GM06990 (cell line): Measurements from ENCODE around the gene DRD4.

Experiments used
- DNase-seq: peaks from one replicate; pipeline ENCODE4 v3.0.0-alpha.2; 2011; ENCODE audit not compliant: insufficient read length; ENCODE audit errors: extremely low read depth
- H3K27me3 ChIP-seq: replicated peaks from 2 replicates; pipeline ENCODE4 v1.6.0; 2011; ENCODE audit warnings: low read length; ENCODE audit not compliant: control insufficient read depth, insufficient read depth
- H3K36me3 ChIP-seq: 2 replicates; pipeline ENCODE4 v1.5.1; 2011; ENCODE audit warnings: low read length; ENCODE audit not compliant: control insufficient read depth, insufficient read depth
- H3K4me3 ChIP-seq: replicated peaks from 2 replicates; pipeline ENCODE4 v1.5.1; 2011; ENCODE audit warnings: low read depth, mild to moderate bottlenecking, control low read depth, low read length
- TF ChIP-seq, protein P1 (sequence below): IDR thresholded peaks from 2 replicates; pipeline ENCODE4 v1.5.1; 2011; ENCODE audit warnings: low read length, control low read depth, mild to moderate bottlenecking, inconsistent platforms; ENCODE audit not compliant: insufficient read depth, poor library complexity, severe bottlenecking

DRD4 gene

GRCh38 chr11:614623-615503, 22.2 kb upstream of the DRD4 start:
- H3K36me3 ChIP-seq = peaks cover 37% of the 10 kb centered on the region
- peak; percentile 57 for DNase-seq
- no peaks in the 10 kb centered on the region for H3K27me3 ChIP-seq
- TF ChIP-seq, protein P1, sequence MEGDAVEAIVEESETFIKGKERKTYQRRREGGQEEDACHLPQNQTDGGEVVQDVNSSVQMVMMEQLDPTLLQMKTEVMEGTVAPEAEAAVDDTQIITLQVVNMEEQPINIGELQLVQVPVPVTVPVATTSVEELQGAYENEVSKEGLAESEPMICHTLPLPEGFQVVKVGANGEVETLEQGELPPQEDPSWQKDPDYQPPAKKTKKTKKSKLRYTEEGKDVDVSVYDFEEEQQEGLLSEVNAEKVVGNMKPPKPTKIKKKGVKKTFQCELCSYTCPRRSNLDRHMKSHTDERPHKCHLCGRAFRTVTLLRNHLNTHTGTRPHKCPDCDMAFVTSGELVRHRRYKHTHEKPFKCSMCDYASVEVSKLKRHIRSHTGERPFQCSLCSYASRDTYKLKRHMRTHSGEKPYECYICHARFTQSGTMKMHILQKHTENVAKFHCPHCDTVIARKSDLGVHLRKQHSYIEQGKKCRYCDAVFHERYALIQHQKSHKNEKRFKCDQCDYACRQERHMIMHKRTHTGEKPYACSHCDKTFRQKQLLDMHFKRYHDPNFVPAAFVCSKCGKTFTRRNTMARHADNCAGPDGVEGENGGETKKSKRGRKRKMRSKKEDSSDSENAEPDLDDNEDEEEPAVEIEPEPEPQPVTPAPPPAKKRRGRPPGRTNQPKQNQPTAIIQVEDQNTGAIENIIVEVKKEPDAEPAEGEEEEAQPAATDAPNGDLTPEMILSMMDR = no peak
- peak overlapping the region; percentile 100 for H3K4me3 ChIP-seq

DNA sequence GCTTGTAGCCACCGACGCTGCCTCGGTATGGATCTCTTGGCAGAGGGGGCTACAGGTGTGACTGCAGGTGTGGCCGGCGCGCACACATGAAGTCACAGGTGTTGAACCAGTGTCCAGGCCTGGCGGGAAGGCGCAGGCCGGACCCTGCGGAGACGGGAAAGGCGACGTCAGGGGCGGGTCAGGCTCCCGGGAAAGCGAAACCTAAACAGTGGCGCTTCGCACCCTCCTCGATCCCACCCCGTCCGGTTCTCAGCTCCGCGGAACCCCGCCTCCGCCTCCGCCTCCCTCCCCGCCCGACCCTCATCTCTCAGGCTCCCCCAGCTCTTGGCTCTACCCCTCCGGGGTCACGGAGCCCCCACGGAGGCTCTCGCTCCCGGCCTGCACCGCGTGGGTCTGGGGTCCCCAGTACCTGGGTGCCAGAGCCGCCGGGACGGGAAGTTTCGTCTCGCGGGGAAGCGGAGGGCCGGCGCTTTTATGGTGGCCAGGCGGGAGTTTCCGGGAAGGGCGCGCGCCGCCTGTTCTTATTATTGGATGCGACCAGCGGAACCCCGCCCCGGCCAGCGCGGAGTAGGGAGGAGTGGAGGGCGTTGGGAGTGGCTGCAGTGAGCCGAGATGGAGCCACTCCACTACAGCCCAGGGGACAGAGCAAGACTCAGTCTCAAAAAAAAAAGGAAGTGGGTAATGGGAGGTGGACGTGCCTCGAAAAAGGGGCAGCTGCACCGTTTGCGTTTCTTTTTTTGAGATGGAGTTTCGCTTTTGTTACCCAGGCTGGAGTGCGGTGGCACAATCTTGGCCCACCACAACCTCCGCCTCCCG, 21.4 kb upstream of the DRD4 start, which contains the start of gene IRF7:
TSS of gene IRF7 (minus strand) at position 447 of the 816 bp plus-strand sequence. CDS start 586 bp downstream, outside the sequence.
- Histone ChIP-seq H3K4me3 (peak within 1 kb of the TSS; percentile 100), H3K27me3 (no peaks in the 10 kb centered on the region), H3K36me3 (peaks cover 31% of the 10 kb centered on the region)
- TF ChIP-seq, protein P1 = no peak
- peak; percentile 97 for DNase-seq

- TF ChIP-seq, protein P1 = no peak
- Histone ChIP-seq H3K27me3 (no peaks in the 10 kb centered on the region), H3K36me3 (peaks cover 25% of the 10 kb centered on the region), H3K4me3 (peak overlapping the region; percentile 100)
- DNase-seq = no peak
Measured at GRCh38 chr11:616320-617198, 20.5 kb upstream of the DRD4 start.

- peaks cover 21% of the 10 kb centered on the region for H3K36me3 ChIP-seq
- TF ChIP-seq, protein P1 = no peak
- H3K27me3 ChIP-seq = no peaks in the 10 kb centered on the region
- DNase-seq = no peak
- H3K4me3 ChIP-seq = no peak overlapping the region
Measured at GRCh38 chr11:617199-617911, 19.7 kb upstream of the DRD4 start.
